NCI-H1436 (cell line): ENCODE measurements around the gene PRDM10.

Source experiments
- DNase-seq: peaks from one replicate; lab custom pipeline; 2025; lab: John Stamatoyannopoulos, UW

The PRDM10 gene

GRCh38 chr11:129946256-129946655, 56.4 kb downstream of the PRDM10 start:
- DNase-seq = no peak

GRCh38 chr11:129945373-129945772, 57.3 kb downstream of the PRDM10 start:
- DNase-seq = no peak

GRCh38 chr11:129944696-129945095, 57.9 kb downstream of the PRDM10 start:
- DNase-seq = no peak

DNA sequence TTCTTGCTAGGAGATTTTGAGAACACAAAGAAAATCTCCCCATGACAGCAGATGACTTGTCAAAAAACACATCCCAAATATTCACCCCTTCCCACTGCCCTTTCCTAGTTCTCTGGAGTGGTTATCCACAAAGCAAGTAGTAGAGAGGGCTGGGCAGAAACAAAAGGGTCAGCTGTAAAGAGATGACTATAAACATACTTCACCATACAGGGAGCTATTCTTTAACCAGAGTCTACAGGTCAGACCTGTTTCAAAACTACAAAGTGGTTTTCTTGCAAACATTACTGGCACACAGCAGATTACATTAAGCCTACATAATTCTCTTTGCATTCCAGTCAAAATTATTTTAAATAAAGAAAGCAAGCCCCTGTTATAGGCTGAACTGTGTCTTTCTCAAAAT, 59.6 kb downstream of the PRDM10 start:
- DNase-seq = no peak

- no peak for DNase-seq
Observed at GRCh38 chr11:129939510-129939909, 63.1 kb downstream of the PRDM10 start.

- no peak for DNase-seq
Observed at GRCh38 chr11:129938764-129939163, 63.9 kb downstream of the PRDM10 start.

DNA sequence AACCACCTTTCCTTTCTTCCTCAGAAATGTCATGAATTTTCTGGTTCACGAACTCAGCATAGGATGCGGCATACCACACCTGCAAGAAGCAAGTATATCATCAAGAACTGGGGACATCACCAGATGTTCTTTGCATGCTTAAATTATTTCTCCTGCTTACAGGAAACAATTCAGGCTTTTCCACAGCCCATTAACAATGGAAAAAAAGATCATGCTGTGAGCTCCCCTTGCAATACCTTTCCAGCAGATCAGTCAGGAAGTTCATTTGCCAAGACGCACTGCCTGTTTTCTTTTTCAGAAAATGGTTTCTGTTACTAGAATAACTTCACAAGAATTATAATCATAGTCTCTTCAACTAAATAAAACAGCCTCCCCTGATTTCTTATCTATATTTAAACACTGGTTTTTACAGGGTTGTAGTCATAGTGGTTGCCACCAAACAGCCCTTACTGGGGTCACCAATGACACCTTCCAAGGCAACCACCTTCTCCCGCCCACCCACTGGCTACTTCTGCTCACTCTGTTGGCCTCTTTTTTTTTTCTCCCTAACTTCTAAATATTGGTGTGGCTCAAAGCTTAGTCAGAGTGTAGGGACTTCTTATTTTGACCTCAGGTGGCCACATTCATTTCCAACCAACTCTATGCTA, 64.9 kb downstream of the PRDM10 start:
- DNase-seq = no peak

- no peak for DNase-seq
Observed at GRCh38 chr11:129935723-129936122, 66.9 kb downstream of the PRDM10 start.

DNA sequence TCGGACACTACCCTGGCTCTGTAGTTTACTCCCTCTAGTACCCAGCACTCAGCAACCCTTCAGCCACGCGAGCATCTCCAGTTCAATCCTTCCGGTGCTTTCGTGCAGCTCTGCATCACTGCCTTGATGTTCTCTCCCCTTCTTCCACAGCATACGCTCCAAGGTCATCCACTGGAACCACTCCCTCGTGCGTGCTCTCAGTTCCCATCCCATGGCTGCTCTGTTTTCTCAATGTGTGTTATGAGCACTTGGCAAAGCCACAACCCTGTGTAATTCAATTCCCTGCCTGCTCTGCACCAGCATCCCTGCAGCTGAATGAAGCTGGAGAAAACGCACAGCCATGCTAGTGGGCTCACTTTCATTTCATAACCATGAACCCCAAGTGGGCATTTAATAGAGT, 68.7 kb downstream of the PRDM10 start:
- DNase-seq = no peak

- no peak for DNase-seq
Observed at GRCh38 chr11:129933262-129933661, 69.4 kb downstream of the PRDM10 start.

GRCh38 chr11:129932381-129933067, 70.1 kb downstream of the PRDM10 start:
- no peak for DNase-seq

DNA sequence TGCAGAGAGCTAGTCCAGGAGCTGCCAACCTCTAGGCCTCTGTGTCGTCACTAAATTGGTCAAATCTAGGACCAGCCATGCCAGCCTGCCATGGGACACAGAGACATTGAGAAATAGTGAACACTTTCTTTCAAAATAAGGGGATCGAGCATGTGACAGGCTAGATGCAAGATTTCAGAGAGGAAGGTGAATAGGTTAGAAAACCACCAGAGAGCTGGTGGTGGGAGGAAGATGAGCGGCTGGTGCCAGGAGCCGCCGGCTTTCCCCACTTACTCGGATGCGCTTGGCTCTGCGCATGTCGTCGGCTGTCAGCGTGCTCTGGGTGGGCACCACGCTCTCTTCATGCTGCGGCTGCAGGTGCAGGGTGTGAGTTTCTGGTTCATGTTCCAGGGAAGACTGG, 71.9 kb downstream of the PRDM10 start:
- no peak for DNase-seq

GRCh38 chr11:129930296-129930695, 72.3 kb downstream of the PRDM10 start:
- no peak for DNase-seq

DNA sequence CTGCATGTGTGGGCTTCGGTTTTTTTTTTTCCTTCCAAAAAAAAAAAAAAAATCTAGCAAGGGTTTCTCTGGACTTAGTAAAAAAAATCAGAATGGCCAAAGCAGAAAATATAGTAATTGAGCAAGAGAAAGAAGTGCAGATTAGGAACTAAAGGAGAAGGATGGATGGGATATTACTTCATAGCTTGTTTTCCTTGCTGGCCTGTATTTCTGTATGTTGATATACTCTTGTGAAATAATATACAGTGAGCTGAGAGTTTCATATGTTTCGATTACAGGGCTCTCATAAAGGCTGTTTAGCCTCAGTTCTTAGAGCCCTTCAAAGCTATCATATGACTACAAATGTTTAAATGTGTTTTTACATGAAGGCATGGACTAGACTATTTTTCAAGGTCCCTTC, 72.9 kb downstream of the PRDM10 start:
- DNase-seq = no peak

- no peak for DNase-seq
Observed at GRCh38 chr11:129928923-129929692, 73.5 kb downstream of the PRDM10 start.

DNA sequence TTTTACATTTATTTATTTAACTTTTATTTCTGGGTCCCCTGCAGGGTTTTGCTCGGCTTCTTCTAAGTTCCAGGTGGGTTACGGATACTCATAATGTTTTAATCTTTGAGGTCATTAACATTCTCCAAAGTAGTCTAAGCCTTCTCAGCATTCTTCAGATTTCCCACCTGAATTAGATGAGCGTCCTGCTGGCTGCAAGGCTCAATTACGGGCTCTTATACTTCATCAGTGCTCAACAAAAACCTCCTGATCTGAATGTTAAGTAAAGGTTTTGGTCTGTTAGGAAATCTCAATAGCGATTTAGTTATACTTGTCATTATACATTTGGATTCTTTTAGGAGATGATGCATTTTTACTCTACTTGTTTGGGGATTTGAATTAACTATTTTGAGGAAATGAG, 80.0 kb downstream of the PRDM10 start:
- DNase-seq = no peak

DNA sequence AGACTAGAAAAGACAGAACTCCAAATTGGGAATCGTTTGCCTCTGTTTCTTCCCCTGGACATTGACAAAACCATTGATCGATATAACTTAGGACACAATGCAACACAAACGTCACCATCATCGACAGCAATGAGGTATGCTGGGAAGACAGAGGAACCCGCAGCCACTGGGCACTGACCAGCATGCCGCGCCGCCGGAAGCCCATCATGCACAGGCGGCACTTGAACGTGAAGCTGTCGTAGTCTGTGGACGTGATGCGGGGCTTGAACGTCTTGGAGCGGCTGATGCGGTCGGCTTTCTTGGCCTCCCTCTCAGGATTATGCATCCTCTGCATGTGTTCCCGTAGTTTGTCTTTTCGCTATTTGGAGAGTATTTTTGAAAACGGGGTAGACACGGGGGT, 84.3 kb downstream of the PRDM10 start:
- DNase-seq = no peak

DNA sequence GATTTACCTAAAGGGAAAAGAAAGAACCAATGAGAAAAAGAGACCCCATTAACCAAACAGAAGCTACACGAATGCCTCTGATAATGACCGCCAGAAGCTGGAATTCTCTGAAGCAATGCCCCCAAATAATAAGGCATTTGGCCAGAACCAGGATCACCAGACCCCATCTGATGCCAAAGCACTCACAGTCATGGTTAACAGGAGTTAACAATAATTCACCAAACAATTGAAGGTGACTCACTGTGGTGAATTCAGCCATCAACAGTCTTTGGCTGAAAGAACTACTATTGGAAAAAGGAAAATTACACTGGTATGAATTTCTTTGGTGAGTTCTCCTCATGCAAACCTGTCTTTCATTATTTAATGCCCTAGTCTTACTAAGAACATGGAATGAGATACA, 85.4 kb downstream of the PRDM10 start:
- DNase-seq = no peak

DNA sequence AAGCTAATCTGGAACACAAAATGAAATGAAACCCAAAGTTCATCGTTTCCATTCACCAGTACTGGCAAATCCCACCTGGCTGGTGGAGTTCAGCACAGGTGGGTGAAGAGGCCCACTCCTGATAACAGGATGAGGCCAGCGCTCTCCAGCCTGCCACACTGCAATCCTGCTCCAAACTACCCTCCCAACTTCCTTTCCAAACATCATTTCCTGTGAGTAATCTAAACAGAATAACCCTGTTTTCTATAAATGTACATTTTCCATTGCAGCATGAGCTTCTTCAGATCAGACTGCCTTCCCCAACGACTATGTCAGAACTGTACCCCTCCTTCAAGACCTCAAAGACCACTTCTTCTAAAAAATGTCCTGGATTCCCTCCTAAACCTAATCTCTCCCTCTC, 91.3 kb downstream of the PRDM10 start:
- no peak for DNase-seq

DNA sequence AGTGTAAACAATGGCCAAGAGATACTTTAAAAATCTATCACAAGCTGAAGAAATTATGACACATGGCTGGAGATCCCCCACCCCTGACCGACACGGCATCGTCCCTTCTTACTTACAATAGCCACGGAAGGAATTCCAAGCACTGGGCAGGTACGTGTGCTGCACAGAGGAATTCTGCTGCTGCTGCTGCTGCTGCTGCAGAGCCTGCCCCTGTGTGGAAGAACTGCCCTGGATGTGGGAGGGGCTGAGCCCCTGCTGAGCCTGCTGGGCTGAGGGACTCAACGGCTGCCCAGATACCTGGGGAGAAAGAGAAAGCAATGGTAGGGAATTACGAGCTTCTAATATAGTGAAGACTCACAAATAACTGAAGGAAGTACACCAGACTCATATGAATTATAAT, 92.3 kb downstream of the PRDM10 start:
- DNase-seq = no peak

GRCh38 chr11:129905402-129905801, 97.2 kb downstream of the PRDM10 start:
- no peak for DNase-seq

- DNase-seq = no peak
Observed at GRCh38 chr11:129896062-129896461, 106.6 kb downstream of the PRDM10 start.
